HEK293 (cell line): ENCODE data around the gene UCP2.
A peak's percentile ranks its signal among the peaks of the same experiment; 100 is the strongest.

Source experiments
- CTCF ChIA-PET: fragments of 350-600 bp; formaldehyde crosslinking; extraction: SDS; loops from one replicate; lab custom pipeline; 2021; ENCODE audit warnings: antibody characterized with exemption; lab: Yijun Ruan, JAX
- POLR2A ChIA-PET: fragments of 300-600 bp; formaldehyde crosslinking; extraction: SDS; loops from one replicate; lab custom pipeline; 2020; ENCODE audit warnings: antibody characterized with exemption, inconsistent platforms; lab: Yijun Ruan, JAX
- H3K27ac ChIP-seq: fragments of 200-500 bp; sonication (Bioruptor generic); 2 replicates; pipeline ENCODE4 v1.5.1; 2014; ENCODE audit warnings: low read depth, low read length, control low read depth, inconsistent platforms; ENCODE audit errors: extremely low read depth
- H3K36me3 ChIP-seq, 2 experiments: fragments of 200-500 bp in 1 of 2; sonication (Bioruptor generic) in 1 of 2; 1 replicate in 1 of 2; 2 replicates in 1 of 2; pipeline ENCODE4 v1.5.1; 2014 to 2017; ENCODE audit warnings: inconsistent platforms in 2 of 2, low read length in 2 of 2; ENCODE audit not compliant: control insufficient read depth in 2 of 2, insufficient read depth in 1 of 2
- H3K4me1 ChIP-seq: fragments of 200-500 bp; sonication (Bioruptor generic); 2 replicates; pipeline ENCODE4 v1.5.1; 2014; ENCODE audit warnings: mild to moderate bottlenecking, low read length, inconsistent platforms; ENCODE audit not compliant: control insufficient read depth, insufficient read depth
- H3K4me3 ChIP-seq: 2 replicates; pipeline ENCODE4 v1.5.1; 2011; ENCODE audit warnings: low read depth, mild to moderate bottlenecking, control low read depth, low read length, moderate library complexity
- H3K9me3 ChIP-seq: fragments of 200-500 bp; sonication (Bioruptor generic); 2 replicates; pipeline ENCODE4 v1.5.1; 2014; ENCODE audit warnings: low read depth, low read length, inconsistent platforms; ENCODE audit not compliant: control insufficient read depth, insufficient read depth
- ZNF16 ChIP-seq: fragments of 450-650 bp; formaldehyde crosslinking; IDR thresholded peaks from 2 replicates; pipeline ENCODE4 v1.5.1; 2016; ENCODE audit warnings: low read depth, missing biosample characterization, missing genetic modification characterization
- ZNF169 ChIP-seq: fragments of 450-650 bp; formaldehyde crosslinking; IDR thresholded peaks from 2 replicates; pipeline ENCODE4 v1.5.1; 2016; ENCODE audit warnings: missing biosample characterization, missing genetic modification characterization
- ZNF214 ChIP-seq: fragments of 450-650 bp; formaldehyde crosslinking; IDR thresholded peaks from 2 replicates; pipeline ENCODE4 v1.5.1; 2017; ENCODE audit warnings: missing biosample characterization, mild to moderate bottlenecking, missing genetic modification characterization, borderline replicate concordance
- ZNF26 ChIP-seq: fragments of 450-650 bp; formaldehyde crosslinking; IDR thresholded peaks from 2 replicates; pipeline ENCODE4 v1.5.1; 2016; ENCODE audit warnings: missing biosample characterization, missing genetic modification characterization
- ZNF266 ChIP-seq: fragments of 450-650 bp; formaldehyde crosslinking; IDR thresholded peaks from 2 replicates; pipeline ENCODE4 v1.5.1; 2016; ENCODE audit warnings: missing biosample characterization, missing genetic modification characterization, low read depth
- ZNF274 ChIP-seq, 2 experiments: fragments of 200-500 bp in 1 of 2; fragments of 450-650 bp in 1 of 2; sonication (Bioruptor generic) in 1 of 2; formaldehyde crosslinking in 1 of 2; IDR thresholded peaks; 2 replicates each; pipeline versions ENCODE4 v1.5.1 to v1.6.1; 2014 to 2016; ENCODE audit warnings: borderline replicate concordance in 1 of 2, inconsistent platforms in 1 of 2, low read length in 1 of 2, missing biosample characterization in 1 of 2, missing genetic modification characterization in 1 of 2
- ZNF394 ChIP-seq: fragments of 450-650 bp; formaldehyde crosslinking; IDR thresholded peaks from 2 replicates; pipeline ENCODE4 v1.5.1; 2016; ENCODE audit warnings: missing biosample characterization, missing genetic modification characterization, mild to moderate bottlenecking, moderate library complexity, borderline replicate concordance
- ZNF501 ChIP-seq: fragments of 450-650 bp; formaldehyde crosslinking; IDR thresholded peaks from 2 replicates; pipeline ENCODE4 v1.5.1; 2016; ENCODE audit warnings: missing biosample characterization, missing genetic modification characterization
- ZNF530 ChIP-seq: fragments of 450-650 bp; formaldehyde crosslinking; IDR thresholded peaks from 2 replicates; pipeline ENCODE4 v1.5.1; 2016; ENCODE audit warnings: low read depth, missing biosample characterization, missing genetic modification characterization
- ZNF544 ChIP-seq: fragments of 450-650 bp; formaldehyde crosslinking; IDR thresholded peaks from 2 replicates; pipeline ENCODE4 v1.5.0; 2017; ENCODE audit warnings: missing biosample characterization, missing genetic modification characterization
- ZNF580 ChIP-seq: fragments of 450-650 bp; formaldehyde crosslinking; IDR thresholded peaks from 2 replicates; pipeline ENCODE4 v1.5.1; 2016; ENCODE audit warnings: missing biosample characterization, missing genetic modification characterization
- ZNF707 ChIP-seq: fragments of 450-650 bp; formaldehyde crosslinking; IDR thresholded peaks from 2 replicates; pipeline ENCODE4 v1.5.1; 2016; ENCODE audit warnings: missing biosample characterization, missing genetic modification characterization
- ZNF768 ChIP-seq: fragments of 450-650 bp; formaldehyde crosslinking; IDR thresholded peaks from 2 replicates; pipeline ENCODE4 v1.5.1; 2018; ENCODE audit warnings: missing biosample characterization, mild to moderate bottlenecking, missing genetic modification characterization
- TF ChIP-seq, protein P1 (sequence below): fragments of 450-650 bp; IDR thresholded peaks from 2 replicates; pipeline ENCODE4 v1.5.1; 2018; ENCODE audit warnings: missing biosample characterization, mild to moderate bottlenecking, missing genetic modification characterization
- TF ChIP-seq, protein P2 (sequence below): fragments of 450-650 bp; formaldehyde crosslinking; IDR thresholded peaks from 2 replicates; pipeline ENCODE4 v1.5.1; 2016; ENCODE audit warnings: missing biosample characterization, missing genetic modification characterization

The UCP2 gene

GRCh38 chr11:73972620-73973449 is 9.8 kb downstream of the UCP2 start (continued):
- TF ChIP-seq, protein P1, sequence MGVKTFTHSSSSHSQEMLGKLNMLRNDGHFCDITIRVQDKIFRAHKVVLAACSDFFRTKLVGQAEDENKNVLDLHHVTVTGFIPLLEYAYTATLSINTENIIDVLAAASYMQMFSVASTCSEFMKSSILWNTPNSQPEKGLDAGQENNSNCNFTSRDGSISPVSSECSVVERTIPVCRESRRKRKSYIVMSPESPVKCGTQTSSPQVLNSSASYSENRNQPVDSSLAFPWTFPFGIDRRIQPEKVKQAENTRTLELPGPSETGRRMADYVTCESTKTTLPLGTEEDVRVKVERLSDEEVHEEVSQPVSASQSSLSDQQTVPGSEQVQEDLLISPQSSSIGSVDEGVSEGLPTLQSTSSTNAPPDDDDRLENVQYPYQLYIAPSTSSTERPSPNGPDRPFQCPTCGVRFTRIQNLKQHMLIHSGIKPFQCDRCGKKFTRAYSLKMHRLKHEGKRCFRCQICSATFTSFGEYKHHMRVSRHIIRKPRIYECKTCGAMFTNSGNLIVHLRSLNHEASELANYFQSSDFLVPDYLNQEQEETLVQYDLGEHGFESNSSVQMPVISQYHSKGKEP (tag by site-specific recombination), result no peak
- no peak for TF ChIP-seq ZNF544 (tag by site-specific recombination)
- TF ChIP-seq ZNF16 (tag by site-specific recombination), result no peak
- TF ChIP-seq ZNF214 (tag by site-specific recombination), result no peak
- TF ChIP-seq ZNF274 (IDR thresholded peaks at IDR 0.05; ENCODE audit: low read length), result no peak
- TF ChIP-seq ZNF274 (tag by site-specific recombination; IDR thresholded peaks at IDR 0.05; ENCODE audit: borderline replicate concordance), result no peak
- TF ChIP-seq ZNF501 (tag by site-specific recombination), result no peak
- TF ChIP-seq ZNF26 (tag by site-specific recombination), result no peak
- TF ChIP-seq ZNF707 (tag by site-specific recombination), result no peak
- TF ChIP-seq ZNF530 (tag by site-specific recombination), result no peak
- TF ChIP-seq, protein P2, sequence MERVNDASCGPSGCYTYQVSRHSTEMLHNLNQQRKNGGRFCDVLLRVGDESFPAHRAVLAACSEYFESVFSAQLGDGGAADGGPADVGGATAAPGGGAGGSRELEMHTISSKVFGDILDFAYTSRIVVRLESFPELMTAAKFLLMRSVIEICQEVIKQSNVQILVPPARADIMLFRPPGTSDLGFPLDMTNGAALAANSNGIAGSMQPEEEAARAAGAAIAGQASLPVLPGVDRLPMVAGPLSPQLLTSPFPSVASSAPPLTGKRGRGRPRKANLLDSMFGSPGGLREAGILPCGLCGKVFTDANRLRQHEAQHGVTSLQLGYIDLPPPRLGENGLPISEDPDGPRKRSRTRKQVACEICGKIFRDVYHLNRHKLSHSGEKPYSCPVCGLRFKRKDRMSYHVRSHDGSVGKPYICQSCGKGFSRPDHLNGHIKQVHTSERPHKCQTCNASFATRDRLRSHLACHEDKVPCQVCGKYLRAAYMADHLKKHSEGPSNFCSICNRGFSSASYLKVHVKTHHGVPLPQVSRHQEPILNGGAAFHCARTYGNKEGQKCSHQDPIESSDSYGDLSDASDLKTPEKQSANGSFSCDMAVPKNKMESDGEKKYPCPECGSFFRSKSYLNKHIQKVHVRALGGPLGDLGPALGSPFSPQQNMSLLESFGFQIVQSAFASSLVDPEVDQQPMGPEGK (tag by site-specific recombination), result no peak
- TF ChIP-seq ZNF266 (tag by site-specific recombination), result no peak
- TF ChIP-seq ZNF169 (tag by site-specific recombination), result no peak
- TF ChIP-seq, all 188 proteins: peak for 0

GRCh38 chr11:73972187-73972586 is 10.5 kb downstream of the UCP2 start:
- ChIA-PET CTCF (no interaction called here), POLR2A (interaction anchor here (0.7 to 2.8 kb wide), 3 partner anchors 8 to 178 kb away, joined by 3 to 12 read pairs (median 7); partner anchors contain the start of gene UCP2)
- no peaks in the 10 kb centered on the region for H3K4me1 ChIP-seq
- TF ChIP-seq ZNF580 (no peak), ZNF768 (tag by site-specific recombination) (peak; percentile 16; the same call in 1 of the 2 replicates), ZNF394 (tag by site-specific recombination) (no peak)
- peaks cover 0 to 35% of the 10 kb centered on the region in 2 experiments; a peak in 1 of 3 replicates for H3K36me3 ChIP-seq
- H3K9me3 ChIP-seq, result no peaks in the 10 kb centered on the region
- no peak overlapping the region for H3K27ac ChIP-seq
- H3K4me3 ChIP-seq, result no peak overlapping the region
